ENCODE measurements around the gene CSK. TPM values are rescaled to one million over a fixed set of nuclear protein-coding genes. Genes with fewer than 3 reads are reported as not detected.

The CSK gene
- total RNA-seq, 2 donors from 2014 or later = 64.3 to 126 TPM

DNA sequence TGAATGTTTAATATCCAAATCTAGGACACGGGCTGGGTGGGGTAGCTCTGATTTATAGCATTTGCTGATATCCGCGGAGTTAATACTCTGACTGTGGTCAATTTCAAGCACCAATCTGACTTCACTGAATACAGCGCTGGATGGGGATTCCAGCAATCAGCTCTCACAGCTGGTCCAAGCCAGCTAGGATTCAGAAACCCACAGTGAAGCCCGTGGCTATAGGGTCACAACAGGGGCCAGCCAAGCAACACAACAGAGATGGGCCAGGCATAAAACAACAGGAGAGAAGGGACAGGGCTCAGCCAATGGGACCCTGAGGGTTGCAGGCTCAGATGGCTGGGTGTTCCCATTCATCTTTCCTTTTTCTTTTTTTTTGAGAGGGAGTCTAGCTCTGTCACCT lies 25.4 kb downstream of the CSK start:
- H3K9ac ChIP-seq (ENCODE audit: low read depth in 2 of 2, low read length in 2 of 2) = peak overlapping the region in 1 of 2 donors; percentile 14
- H3K36me3 ChIP-seq = peaks cover 11% of the 10 kb centered on the region
- no peaks in the 10 kb centered on the region for H3K27me3 ChIP-seq
- DNase-seq = no peak
- H3K4me1 ChIP-seq = no peaks in the 10 kb centered on the region
- no peaks in the 10 kb centered on the region for H3K9me3 ChIP-seq
- no peak overlapping the region for H3K27ac ChIP-seq
- H3K4me3 ChIP-seq = no peak overlapping the region
- TF ChIP-seq, protein P1, sequence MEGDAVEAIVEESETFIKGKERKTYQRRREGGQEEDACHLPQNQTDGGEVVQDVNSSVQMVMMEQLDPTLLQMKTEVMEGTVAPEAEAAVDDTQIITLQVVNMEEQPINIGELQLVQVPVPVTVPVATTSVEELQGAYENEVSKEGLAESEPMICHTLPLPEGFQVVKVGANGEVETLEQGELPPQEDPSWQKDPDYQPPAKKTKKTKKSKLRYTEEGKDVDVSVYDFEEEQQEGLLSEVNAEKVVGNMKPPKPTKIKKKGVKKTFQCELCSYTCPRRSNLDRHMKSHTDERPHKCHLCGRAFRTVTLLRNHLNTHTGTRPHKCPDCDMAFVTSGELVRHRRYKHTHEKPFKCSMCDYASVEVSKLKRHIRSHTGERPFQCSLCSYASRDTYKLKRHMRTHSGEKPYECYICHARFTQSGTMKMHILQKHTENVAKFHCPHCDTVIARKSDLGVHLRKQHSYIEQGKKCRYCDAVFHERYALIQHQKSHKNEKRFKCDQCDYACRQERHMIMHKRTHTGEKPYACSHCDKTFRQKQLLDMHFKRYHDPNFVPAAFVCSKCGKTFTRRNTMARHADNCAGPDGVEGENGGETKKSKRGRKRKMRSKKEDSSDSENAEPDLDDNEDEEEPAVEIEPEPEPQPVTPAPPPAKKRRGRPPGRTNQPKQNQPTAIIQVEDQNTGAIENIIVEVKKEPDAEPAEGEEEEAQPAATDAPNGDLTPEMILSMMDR (IDR thresholded peaks at IDR 0.05) = no peak
- intact Hi-C loops (cut with DNase I) = no loop called here

DNA sequence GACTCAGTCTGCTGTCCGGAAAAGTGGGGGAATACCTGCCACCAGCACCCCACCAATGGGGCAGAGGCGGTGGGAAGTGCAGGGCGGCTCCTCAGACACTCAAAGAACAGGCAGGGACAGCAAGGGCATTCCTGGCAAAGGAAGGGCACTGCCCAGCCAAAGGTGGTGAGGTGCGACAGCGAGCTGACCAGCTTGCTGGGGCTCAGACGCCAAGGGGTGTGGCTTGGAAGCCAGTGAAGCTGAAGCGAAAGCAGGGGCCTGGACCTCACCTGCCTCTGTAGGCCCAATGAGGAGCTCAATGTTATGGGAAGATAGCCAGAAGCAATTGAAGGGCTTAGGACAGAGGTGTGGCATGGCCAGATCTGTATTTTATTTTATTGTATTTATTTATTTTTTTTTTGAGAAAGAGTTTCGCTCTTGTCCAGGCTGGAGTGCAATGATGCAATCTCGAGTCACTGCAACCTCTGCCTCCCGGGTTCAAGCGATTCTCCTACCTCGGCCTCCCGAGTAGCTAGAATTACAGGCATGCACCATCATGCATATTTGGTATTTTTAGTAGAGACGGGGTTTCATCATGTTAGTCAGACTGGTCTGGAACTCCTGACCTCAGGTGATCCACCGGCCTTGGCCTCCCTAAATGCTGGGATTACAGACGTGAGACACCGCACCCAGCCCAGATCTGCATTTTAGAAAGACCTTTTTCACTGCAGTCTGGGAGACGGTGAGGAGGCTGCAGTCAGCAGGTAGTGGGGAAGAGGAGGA lies 26.4 kb downstream of the CSK start:
- Histone ChIP-seq H3K4me1 (no peaks in the 10 kb centered on the region), H3K9ac (ENCODE audit: low read depth in 2 of 2, low read length in 2 of 2) (peak overlapping the region in 1 of 2 donors; percentile 4), H3K9me3 (no peaks in the 10 kb centered on the region), H3K36me3 (peaks cover 5% of the 10 kb centered on the region), H3K27ac (peak overlapping the region; percentile 31), H3K4me3 (no peak overlapping the region), H3K27me3 (no peaks in the 10 kb centered on the region)
- TF ChIP-seq, protein P1 (IDR thresholded peaks at IDR 0.05) = no peak
- intact Hi-C loops (cut with DNase I) = no loop called here
- DNase-seq = peak; percentile 62

DNA sequence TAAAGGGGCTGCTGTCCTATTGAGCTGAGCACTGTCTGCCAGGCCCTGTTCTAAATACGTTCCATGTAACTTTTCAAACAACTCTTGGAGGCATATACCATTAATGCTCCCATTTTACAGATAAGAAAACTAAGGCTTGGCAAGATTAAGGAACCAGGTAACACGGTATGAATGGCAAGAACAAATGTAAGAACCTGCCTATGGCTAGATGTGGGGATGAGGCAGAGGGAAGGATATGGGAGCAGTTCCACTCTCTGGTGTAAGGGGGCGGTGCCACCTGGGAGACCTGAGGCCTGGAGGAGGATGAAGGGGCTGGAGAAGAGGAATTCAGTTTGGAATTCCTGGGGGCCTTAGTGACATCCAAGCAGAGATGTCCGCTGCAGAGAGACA lies 27.0 kb downstream of the CSK start:
- H3K4me3 ChIP-seq = no peak overlapping the region

DNA sequence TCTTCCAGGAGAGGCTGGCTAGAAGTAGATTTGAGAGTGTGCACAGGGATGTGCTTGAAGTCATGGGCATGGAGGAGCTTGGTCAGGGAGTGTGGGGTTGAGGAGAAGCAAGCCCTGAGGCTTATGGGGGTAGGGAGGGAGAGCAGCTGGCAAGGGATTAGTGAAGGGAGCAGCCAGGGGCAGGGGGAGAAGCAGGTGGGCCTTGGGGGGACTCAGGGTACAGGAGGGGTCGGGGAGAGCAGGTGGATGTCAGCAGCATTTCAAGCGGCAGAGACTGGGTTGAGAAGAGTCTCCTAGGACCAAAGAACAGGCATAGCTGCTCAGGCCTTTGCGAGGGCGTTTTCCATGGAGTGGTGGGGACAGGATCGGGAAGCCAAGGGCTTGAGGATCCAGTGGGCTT lies 27.4 kb downstream of the CSK start:
- intact Hi-C loops (cut with DNase I) = no loop called here

More for the DNA sequence above, 27.0 kb downstream of the CSK start:
- no peaks in the 10 kb centered on the region for H3K4me1 ChIP-seq
- H3K27ac ChIP-seq = no peak overlapping the region
- H3K36me3 ChIP-seq = no peaks in the 10 kb centered on the region
- H3K9me3 ChIP-seq = no peaks in the 10 kb centered on the region
- TF ChIP-seq, protein P1 (IDR thresholded peaks at IDR 0.05) = no peak
- H3K9ac ChIP-seq (ENCODE audit: low read depth in 2 of 2, low read length in 2 of 2) = no peak overlapping the region
- no peaks in the 10 kb centered on the region for H3K27me3 ChIP-seq
- DNase-seq = no peak
- intact Hi-C loops (cut with DNase I) = no loop called here

DNA sequence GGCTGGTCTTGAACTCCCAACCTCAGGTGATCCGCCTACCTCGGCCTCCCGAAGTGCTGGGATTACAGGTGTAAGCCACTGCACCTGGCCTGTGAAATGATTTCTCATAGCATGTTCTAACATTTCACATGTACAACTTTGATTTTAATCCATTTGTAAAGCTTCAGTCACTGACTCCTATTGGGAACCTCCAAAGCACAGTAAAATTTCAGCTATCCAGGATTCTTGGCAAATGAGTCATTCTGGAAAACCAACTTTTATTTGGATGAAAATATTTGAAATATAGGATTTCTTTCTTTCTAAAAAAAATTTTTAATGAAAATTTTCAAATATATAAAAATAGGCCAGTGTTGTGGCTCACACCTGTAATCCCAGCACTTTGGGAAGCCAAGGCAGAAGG lies 28.1 kb downstream of the CSK start:
- TF ChIP-seq, protein P1 (IDR thresholded peaks at IDR 0.05) = no peak
- DNase-seq = no peak
- H3K36me3 ChIP-seq = no peaks in the 10 kb centered on the region
- no peak overlapping the region for H3K27ac ChIP-seq
- no peak overlapping the region for H3K9ac ChIP-seq (ENCODE audit: low read depth in 2 of 2, low read length in 2 of 2)
- no peaks in the 10 kb centered on the region for H3K4me1 ChIP-seq
- H3K9me3 ChIP-seq = no peaks in the 10 kb centered on the region
- no peak overlapping the region for H3K4me3 ChIP-seq
- no peaks in the 10 kb centered on the region for H3K27me3 ChIP-seq
- intact Hi-C loops (cut with DNase I) = no loop called here

More for the DNA sequence above, 27.4 kb downstream of the CSK start:
- TF ChIP-seq, protein P1 (IDR thresholded peaks at IDR 0.05) = no peak
- no peak for DNase-seq
- Histone ChIP-seq H3K9me3 (no peaks in the 10 kb centered on the region), H3K36me3 (no peaks in the 10 kb centered on the region), H3K9ac (ENCODE audit: low read depth in 2 of 2, low read length in 2 of 2) (no peak overlapping the region), H3K4me1 (no peaks in the 10 kb centered on the region), H3K27me3 (no peaks in the 10 kb centered on the region), H3K27ac (no peak overlapping the region), H3K4me3 (no peak overlapping the region)
